Mesenchymal stem cell (in vitro differentiated cells and primary cell): ENCODE results near the gene ISL1.

Source experiments
- DNase-seq: peaks from one replicate; pipeline ENCODE4 v3.0.0-alpha.2; 2013
- H2AFZ ChIP-seq: one replicate; pipeline ENCODE4 v1.6.1; 2013; ENCODE audit warnings: low read depth, mild to moderate bottlenecking, control low read depth, inconsistent platforms, low read length, moderate library complexity
- H2AK5ac ChIP-seq: 2 replicates; pipeline ENCODE4 v1.6.1; 2013; ENCODE audit warnings: low read length, moderate library complexity, mild to moderate bottlenecking, inconsistent platforms; ENCODE audit not compliant: severe bottlenecking
- H2BK120ac ChIP-seq: one replicate; pipeline ENCODE4 v1.6.1; 2013; ENCODE audit warnings: low read depth, mild to moderate bottlenecking, inconsistent platforms, low read length, moderate library complexity
- H2BK12ac ChIP-seq, 2 experiments: one replicate each; pipeline ENCODE4 v1.6.1; 2013; ENCODE audit warnings: inconsistent platforms in 2 of 2, low read length in 2 of 2, mild to moderate bottlenecking in 2 of 2, moderate library complexity in 2 of 2, control low read depth in 1 of 2
- H2BK15ac ChIP-seq: one replicate; pipeline ENCODE4 v1.6.1; 2013; ENCODE audit warnings: mild to moderate bottlenecking, low read depth, inconsistent platforms; ENCODE audit not compliant: poor library complexity, severe bottlenecking
- H2BK5ac ChIP-seq: 2 replicates; pipeline ENCODE4 v1.6.1; 2013; ENCODE audit warnings: low read depth, mild to moderate bottlenecking, low read length, control low read depth, inconsistent platforms; ENCODE audit not compliant: poor library complexity, severe bottlenecking
- H3K14ac ChIP-seq, 2 experiments: one replicate each; pipeline ENCODE4 v1.6.1; 2013; ENCODE audit warnings: inconsistent platforms in 2 of 2, low read length in 2 of 2, control low read depth in 1 of 2, mild to moderate bottlenecking in 1 of 2, moderate library complexity in 1 of 2
- H3K18ac ChIP-seq, 2 experiments: one replicate each; pipeline ENCODE4 v1.6.1; 2013; ENCODE audit warnings: inconsistent platforms in 2 of 2, low read length in 2 of 2, control low read depth in 1 of 2, low read depth in 1 of 2, mild to moderate bottlenecking in 1 of 2
- H3K23ac ChIP-seq, 2 experiments: one replicate each; pipeline ENCODE4 v1.6.1; 2013; ENCODE audit warnings: inconsistent platforms in 2 of 2, low read length in 2 of 2, mild to moderate bottlenecking in 2 of 2, moderate library complexity in 2 of 2, control low read depth in 1 of 2
- H3K27ac ChIP-seq: 2 replicates; pipeline ENCODE4 v1.5.1; 2013; ENCODE audit warnings: mild to moderate bottlenecking, moderate library complexity, low read length, control low read depth, inconsistent platforms; ENCODE audit not compliant: poor library complexity, severe bottlenecking
- H3K27me3 ChIP-seq, 2 experiments: 2 replicates each; pipeline versions ENCODE4 v1.6.1 to v1.7.0; 2013; ENCODE audit warnings: low read length in 2 of 2, mild to moderate bottlenecking in 2 of 2, moderate library complexity in 2 of 2, control low read depth in 1 of 2, inconsistent platforms in 1 of 2; ENCODE audit not compliant: control insufficient read depth in 1 of 2, insufficient read depth in 1 of 2
- H3K36me3 ChIP-seq, 2 experiments: 2 replicates each; pipeline versions ENCODE4 v1.6.1 to v1.7.0; 2013; ENCODE audit warnings: low read length in 2 of 2, control low read depth in 1 of 2, inconsistent platforms in 1 of 2, low read depth in 1 of 2, mild to moderate bottlenecking in 1 of 2; ENCODE audit not compliant: insufficient read depth in 2 of 2, control insufficient read depth in 1 of 2
- H3K4ac ChIP-seq, 2 experiments: one replicate each; pipeline ENCODE4 v1.6.1; 2013; ENCODE audit warnings: inconsistent platforms in 2 of 2, low read length in 2 of 2, mild to moderate bottlenecking in 2 of 2, moderate library complexity in 2 of 2, control low read depth in 1 of 2, low read depth in 1 of 2
- H3K4me1 ChIP-seq: 2 replicates; pipeline ENCODE4 v1.6.1; 2013; ENCODE audit warnings: low read depth, low read length, control low read depth; ENCODE audit not compliant: control insufficient read depth, insufficient read depth
- H3K4me2 ChIP-seq: 2 replicates; pipeline ENCODE4 v1.6.1; 2013; ENCODE audit warnings: low read length, mild to moderate bottlenecking, inconsistent platforms; ENCODE audit not compliant: poor library complexity, severe bottlenecking
- H3K4me3 ChIP-seq, 2 experiments: 2 replicates each; pipeline versions ENCODE4 v1.5.1 to v1.7.0; 2013; ENCODE audit warnings: low read length in 2 of 2, mild to moderate bottlenecking in 2 of 2, control low read depth in 1 of 2, low read depth in 1 of 2; ENCODE audit not compliant: insufficient read depth in 1 of 2
- H3K79me1 ChIP-seq: replicated peaks from 2 replicates; pipeline ENCODE4 v1.6.1; 2013; ENCODE audit warnings: mild to moderate bottlenecking, control low read depth, low read length, inconsistent platforms; ENCODE audit not compliant: poor library complexity, severe bottlenecking
- H3K9ac ChIP-seq: 2 replicates; pipeline ENCODE4 v1.7.0; 2013; ENCODE audit warnings: mild to moderate bottlenecking, low read length, moderate library complexity
- H3K9me3 ChIP-seq: 2 replicates; pipeline ENCODE4 v1.7.0; 2013; ENCODE audit warnings: mild to moderate bottlenecking, low read length; ENCODE audit not compliant: control insufficient read depth
- H4K8ac ChIP-seq: one replicate; pipeline ENCODE4 v1.6.1; 2013; ENCODE audit warnings: inconsistent platforms, mild to moderate bottlenecking, low read length, moderate library complexity
- H4K91ac ChIP-seq: one replicate; pipeline ENCODE4 v1.6.1; 2013; ENCODE audit warnings: mild to moderate bottlenecking, low read length, inconsistent platforms
- WGBS: methylation state at CpG from one replicate; pipeline ENCODE4 v1.1.7; 2013; ENCODE audit warnings: mixed read lengths; 5-methylcytosine and 5-hydroxymethylcytosine counted together

Gene ISL1

GRCh38 chr5:51392689-51393199 is 9.5 kb downstream of the ISL1 start:
- H3K9ac ChIP-seq: no peak overlapping the region
- WGBS: 68% methylated on average over 2 of the region's 3 CpGs

GRCh38 chr5:51394609-51395008 is 11.4 kb downstream of the ISL1 start:
- no peak overlapping the region for H3K23ac ChIP-seq
- H3K9ac ChIP-seq: no peak overlapping the region
- WGBS: no CpG with 5 or more reads among the region's 2 CpGs
- H3K18ac ChIP-seq: no peak overlapping the region
- peaks cover 12% of the 10 kb centered on the region for H3K4me1 ChIP-seq
- no peak overlapping the region for H2BK120ac ChIP-seq
- no peak overlapping the region for H4K8ac ChIP-seq
- H3K4me2 ChIP-seq: no peak overlapping the region
- H3K36me3 ChIP-seq: no peaks in the 10 kb centered on the region
- H3K79me1 ChIP-seq: no peaks in the 10 kb centered on the region
- H2BK12ac ChIP-seq: no peak overlapping the region
- no peak overlapping the region for H2BK5ac ChIP-seq
- no peak overlapping the region for H4K91ac ChIP-seq
- no peak overlapping the region for H3K4ac ChIP-seq
- DNase-seq: no peak
- no peak overlapping the region for H3K27ac ChIP-seq
- H2AK5ac ChIP-seq: no peak overlapping the region
- H3K27me3 ChIP-seq: peaks cover 73 to 89% of the 10 kb centered on the region in 2 experiments
- H3K14ac ChIP-seq: no peak overlapping the region
- H2AFZ ChIP-seq: no peak overlapping the region
- H2BK15ac ChIP-seq: no peak overlapping the region
- H3K9me3 ChIP-seq: no peaks in the 10 kb centered on the region
- no peak overlapping the region for H3K4me3 ChIP-seq

More at GRCh38 chr5:51392689-51393199, 9.5 kb downstream of the ISL1 start:
- Histone ChIP-seq H3K4ac (no peak overlapping the region), H3K4me1 (peaks cover 9% of the 10 kb centered on the region), H2AFZ (no peak overlapping the region), H3K27ac (no peak overlapping the region), H3K9me3 (no peaks in the 10 kb centered on the region), H3K14ac (no peak overlapping the region), H3K4me3 (no peak overlapping the region), H2AK5ac (no peak overlapping the region), H3K27me3 (peaks cover 73 to 86% of the 10 kb centered on the region in 2 experiments), H3K23ac (no peak overlapping the region), H4K91ac (no peak overlapping the region), H3K18ac (no peak overlapping the region), H2BK15ac (no peak overlapping the region), H3K79me1 (no peaks in the 10 kb centered on the region), H2BK5ac (no peak overlapping the region), H3K36me3 (no peaks in the 10 kb centered on the region), H3K4me2 (no peak overlapping the region), H4K8ac (no peak overlapping the region), H2BK120ac (no peak overlapping the region), H2BK12ac (no peak overlapping the region)
- no peak for DNase-seq

GRCh38 chr5:51395245-51395644 is 12.0 kb downstream of the ISL1 start:
- H3K27me3 ChIP-seq: peaks cover 73 to 89% of the 10 kb centered on the region in 2 experiments
- H3K4me1 ChIP-seq: peaks cover 7% of the 10 kb centered on the region
- no peaks in the 10 kb centered on the region for H3K36me3 ChIP-seq
- no peak overlapping the region for H3K14ac ChIP-seq
- H2AFZ ChIP-seq: no peak overlapping the region
- DNase-seq: no peak
- no peak overlapping the region for H3K4me3 ChIP-seq
- no peaks in the 10 kb centered on the region for H3K9me3 ChIP-seq
- no peak overlapping the region for H3K4me2 ChIP-seq
- no peak overlapping the region for H2AK5ac ChIP-seq
- H2BK15ac ChIP-seq: no peak overlapping the region
- no peak overlapping the region for H3K4ac ChIP-seq
- no peak overlapping the region for H4K8ac ChIP-seq
- no peak overlapping the region for H3K9ac ChIP-seq
- no peak overlapping the region for H2BK120ac ChIP-seq
- no peak overlapping the region for H2BK12ac ChIP-seq
- WGBS: 61% methylated on average over 5 of the region's 6 CpGs
- no peaks in the 10 kb centered on the region for H3K79me1 ChIP-seq
- no peak overlapping the region for H3K18ac ChIP-seq
- H3K23ac ChIP-seq: no peak overlapping the region
- no peak overlapping the region for H2BK5ac ChIP-seq
- no peak overlapping the region for H4K91ac ChIP-seq
- no peak overlapping the region for H3K27ac ChIP-seq

GRCh38 chr5:51395666-51396356 is 12.6 kb downstream of the ISL1 start:
- Histone ChIP-seq H3K18ac (peak overlapping the region in 1 of 2 experiments; percentile 23), H2BK5ac (no peak overlapping the region), H3K79me1 (no peaks in the 10 kb centered on the region), H3K27me3 (peaks cover 69 to 85% of the 10 kb centered on the region in 2 experiments), H3K14ac (no peak overlapping the region), H2BK12ac (no peak overlapping the region), H4K91ac (no peak overlapping the region), H3K9me3 (no peaks in the 10 kb centered on the region), H2BK15ac (no peak overlapping the region), H3K23ac (no peak overlapping the region), H3K4me3 (no peak overlapping the region), H3K36me3 (no peaks in the 10 kb centered on the region), H2AFZ (no peak overlapping the region), H3K4ac (no peak overlapping the region), H3K9ac (no peak overlapping the region), H4K8ac (no peak overlapping the region), H3K27ac (no peak overlapping the region), H2BK120ac (no peak overlapping the region), H2AK5ac (no peak overlapping the region), H3K4me2 (no peak overlapping the region), H3K4me1 (peaks cover 6% of the 10 kb centered on the region)
- 65% methylated on average over 7 of the region's 10 CpGs for WGBS
- DNase-seq: no peak
